Neural cell (in vitro differentiated cells): Measurements from ENCODE around the gene TLNRD1. TPM values are rescaled to one million over a fixed set of nuclear protein-coding genes. Genes with fewer than 3 reads are reported as not detected.

Experiments
- H2AFZ ChIP-seq: fragments of 200-600, 300-800 bp; sonication (generic), shearing (Covaris generic); 2 replicates; pipeline ENCODE4 v1.6.0; 2014; ENCODE audit warnings: low read depth, mild to moderate bottlenecking, antibody characterized with exemption, low read length, moderate library complexity
- H3F3A ChIP-seq: fragments of 200-600 bp; shearing (Covaris generic); 2 replicates; pipeline ENCODE4 v1.6.1; 2016; ENCODE audit warnings: mild to moderate bottlenecking, moderate library complexity, mixed read lengths, antibody characterized with exemption, low read length; ENCODE audit not compliant: insufficient read depth, poor library complexity, severe bottlenecking
- H3K27ac ChIP-seq: fragments of 200-600, 300-800 bp; sonication (generic), shearing (Covaris generic); 2 replicates; pipeline ENCODE4 v1.5.1; 2014; ENCODE audit warnings: mild to moderate bottlenecking, low read length, moderate library complexity
- H3K27me3 ChIP-seq: fragments of 300-800, 200-600 bp; sonication (generic), shearing (Covaris generic); 2 replicates; pipeline ENCODE4 v1.6.0; 2014; ENCODE audit warnings: mild to moderate bottlenecking, low read depth, low read length, moderate library complexity; ENCODE audit not compliant: insufficient read depth
- H3K36me3 ChIP-seq: fragments of 300-800, 200-600 bp; sonication (generic), shearing (Covaris generic); 2 replicates; pipeline ENCODE4 v1.5.1; 2014; ENCODE audit warnings: mild to moderate bottlenecking, antibody characterized with exemption, low read length, moderate library complexity; ENCODE audit not compliant: insufficient read depth
- H3K4me2 ChIP-seq: fragments of 300-800, 200-600 bp; sonication (generic), shearing (Covaris generic); 2 replicates; pipeline ENCODE4 v1.6.0; 2014; ENCODE audit warnings: mild to moderate bottlenecking, low read length
- H3K4me3 ChIP-seq: fragments of 300-800, 200-600 bp; sonication (generic), shearing (Covaris generic); 2 replicates; pipeline ENCODE4 v1.5.1; 2014; ENCODE audit warnings: mild to moderate bottlenecking, low read length, moderate library complexity
- H3K79me2 ChIP-seq: fragments of 200-600 bp; shearing (Covaris generic); replicated peaks from 2 replicates; pipeline ENCODE4 v1.6.0; 2014; ENCODE audit warnings: mild to moderate bottlenecking, low read length, moderate library complexity; ENCODE audit not compliant: insufficient read depth
- H3K9ac ChIP-seq: fragments of 300-800, 200-600 bp; sonication (generic), shearing (Covaris generic); 2 replicates; pipeline ENCODE4 v1.6.1; 2016; ENCODE audit warnings: mild to moderate bottlenecking, low read length, mixed read lengths
- H3K9me2 ChIP-seq: fragments of 200-600 bp; shearing (Covaris generic); 2 replicates; pipeline ENCODE4 v1.6.1; 2016; ENCODE audit warnings: mild to moderate bottlenecking, low read length, mixed read lengths; ENCODE audit not compliant: insufficient read depth
- H3K9me3 ChIP-seq: fragments of 200-600, 300-800 bp; sonication (generic), shearing (Covaris generic); 2 replicates; pipeline ENCODE4 v1.6.1; 2016; ENCODE audit warnings: mild to moderate bottlenecking, mixed run types, low read length, moderate library complexity, mixed read lengths
- H4K20me1 ChIP-seq: fragments of 200-600 bp; shearing (Covaris generic); 2 replicates; pipeline ENCODE4 v1.6.1; 2016; ENCODE audit warnings: mild to moderate bottlenecking, mixed run types; ENCODE audit not compliant: insufficient read depth
- CTCF ChIP-seq: fragments of 450-650 bp; IDR thresholded peaks from 2 replicates; pipeline ENCODE4 v1.5.1; 2014; ENCODE audit warnings: antibody characterized with exemption, mild to moderate bottlenecking, moderate library complexity; ENCODE audit not compliant: poor library complexity, severe bottlenecking
- EP300 ChIP-seq: fragments of 450-650 bp; conservative IDR thresholded peaks from 2 replicates; pipeline ENCODE4 v1.6.1; 2014; ENCODE audit warnings: antibody characterized with exemption, mild to moderate bottlenecking, moderate library complexity; ENCODE audit not compliant: poor library complexity, severe bottlenecking
- EZH2 ChIP-seq: fragments of 200-600, 300-800 bp; shearing (Covaris generic), sonication (generic); IDR thresholded peaks from 2 replicates; pipeline ENCODE4 v1.6.1; 2014; ENCODE audit warnings: antibody characterized with exemption, low read length, borderline replicate concordance, mild to moderate bottlenecking; ENCODE audit not compliant: insufficient read depth, poor library complexity, severe bottlenecking
- MXI1 ChIP-seq: fragments of 450-650 bp; conservative IDR thresholded peaks from 2 replicates; pipeline ENCODE4 v1.6.1; 2014; ENCODE audit warnings: antibody characterized with exemption, mild to moderate bottlenecking; ENCODE audit not compliant: poor library complexity, severe bottlenecking
- POLR2AphosphoS5 ChIP-seq: IDR thresholded peaks from 2 replicates; pipeline ENCODE4 v1.6.1; 2012
- RAD21 ChIP-seq: fragments of 450-650 bp; conservative IDR thresholded peaks from 2 replicates; pipeline ENCODE4 v1.6.1; 2014; ENCODE audit warnings: antibody characterized with exemption, mild to moderate bottlenecking, moderate library complexity
- SMC3 ChIP-seq: fragments of 450-650 bp; conservative IDR thresholded peaks from 2 replicates; pipeline ENCODE4 v1.6.1; 2014; ENCODE audit warnings: antibody characterized with exemption, mild to moderate bottlenecking, moderate library complexity; ENCODE audit not compliant: poor library complexity
- polyA plus RNA-seq: library from polyadenylated mRNA; depleted of rRNA; stranded (reverse); fragments of >200 nt; gene quantifications from 2 replicates; pipeline ENCODE4 v1.2.3, GENCODE V29; 2014

Gene TLNRD1
- polyA plus RNA-seq, 1 donor from 2014 or later: 8.2 TPM

GRCh38 chr15:81037952-81038743 is 37.4 kb downstream of the TLNRD1 start:
- Histone ChIP-seq H3K4me2 (no peak overlapping the region), H3F3A (no peaks in the 10 kb centered on the region), H4K20me1 (no peaks in the 10 kb centered on the region), H3K4me3 (no peak overlapping the region), H3K27ac (no peak overlapping the region), H2AFZ (no peak overlapping the region), H3K36me3 (no peaks in the 10 kb centered on the region), H3K79me2 (no peaks in the 10 kb centered on the region), H3K9me3 (no peaks in the 10 kb centered on the region), H3K9me2 (no peaks in the 10 kb centered on the region), H3K9ac (no peak overlapping the region), H3K27me3 (no peaks in the 10 kb centered on the region)
- no peak for TF ChIP-seq EP300

GRCh38 chr15:81038975-81039607 is 38.4 kb downstream of the TLNRD1 start:
- no peak for TF ChIP-seq EZH2
- no peak for TF ChIP-seq CTCF
- TF ChIP-seq MXI1: no peak
- no peak for TF ChIP-seq SMC3
- TF ChIP-seq POLR2AphosphoS5: no peak
- H4K20me1 ChIP-seq: no peaks in the 10 kb centered on the region
- H3K9me3 ChIP-seq: no peaks in the 10 kb centered on the region
- H3K9ac ChIP-seq: no peak overlapping the region
- no peak overlapping the region for H2AFZ ChIP-seq
- no peak overlapping the region for H3K4me3 ChIP-seq
- no peaks in the 10 kb centered on the region for H3K27me3 ChIP-seq
- H3K4me2 ChIP-seq: no peak overlapping the region
- H3K79me2 ChIP-seq: no peaks in the 10 kb centered on the region
- H3K36me3 ChIP-seq: no peaks in the 10 kb centered on the region
- H3K27ac ChIP-seq: no peak overlapping the region
- no peaks in the 10 kb centered on the region for H3F3A ChIP-seq
- no peaks in the 10 kb centered on the region for H3K9me2 ChIP-seq

GRCh38 chr15:81040757-81041156 is 40.0 kb downstream of the TLNRD1 start:
- Histone ChIP-seq H3F3A (no peaks in the 10 kb centered on the region), H2AFZ (no peak overlapping the region), H3K9me2 (no peaks in the 10 kb centered on the region), H3K9me3 (no peaks in the 10 kb centered on the region), H3K4me2 (no peak overlapping the region), H3K4me3 (no peak overlapping the region), H3K9ac (no peak overlapping the region), H3K27ac (no peak overlapping the region), H3K36me3 (no peaks in the 10 kb centered on the region), H3K27me3 (no peaks in the 10 kb centered on the region), H4K20me1 (no peaks in the 10 kb centered on the region), H3K79me2 (no peaks in the 10 kb centered on the region)
- TF ChIP-seq EP300: no peak
- no peak for TF ChIP-seq RAD21
- no peak for TF ChIP-seq CTCF
- TF ChIP-seq MXI1: no peak
- TF ChIP-seq SMC3: no peak
- TF ChIP-seq POLR2AphosphoS5: no peak
